GM19452 (cell line): ENCODE results near the gene EHF.

Experiments
- ATAC-seq: cut with Tn5 transposase; IDR thresholded peaks from one replicate; pipeline ENCODE4 v1.9.1; 2021; ENCODE audit not compliant: unreplicated experiment

Gene EHF

GRCh38 chr11:34623463-34623862, 2.6 kb downstream of the EHF start:
- no peak for ATAC-seq

- peak; percentile 69 for ATAC-seq
Observed at GRCh38 chr11:34624069-34624468, 3.2 kb downstream of the EHF start.

- ATAC-seq: no peak
Observed at GRCh38 chr11:34625576-34625975, 4.7 kb downstream of the EHF start.

- no peak for ATAC-seq
Observed at GRCh38 chr11:34626393-34626792, 5.5 kb downstream of the EHF start.

- ATAC-seq: no peak
Observed at GRCh38 chr11:34627197-34627596, 6.3 kb downstream of the EHF start.

GRCh38 chr11:34629711-34630110, 8.8 kb downstream of the EHF start:
- no peak for ATAC-seq

GRCh38 chr11:34630544-34630943, 9.7 kb downstream of the EHF start:
- ATAC-seq: no peak

GRCh38 chr11:34631297-34631696, 10.4 kb downstream of the EHF start:
- ATAC-seq: no peak

GRCh38 chr11:34631737-34632104, 10.8 kb downstream of the EHF start:
- no peak for ATAC-seq

- no peak for ATAC-seq
Observed at GRCh38 chr11:34632105-34632791, 11.4 kb downstream of the EHF start.

- ATAC-seq: no peak
Observed at GRCh38 chr11:34633640-34633989, 12.7 kb downstream of the EHF start.

- peak; percentile 88 for ATAC-seq
Observed at GRCh38 chr11:34633990-34634693, 13.2 kb downstream of the EHF start.

- ATAC-seq: no peak
Observed at GRCh38 chr11:34634694-34635062, 13.8 kb downstream of the EHF start.

GRCh38 chr11:34636127-34636526, 15.2 kb downstream of the EHF start:
- ATAC-seq: no peak

GRCh38 chr11:34637303-34637702, 16.4 kb downstream of the EHF start:
- no peak for ATAC-seq

- ATAC-seq: no peak
Observed at GRCh38 chr11:34638897-34639296, 18.0 kb downstream of the EHF start.

- ATAC-seq: no peak
Observed at GRCh38 chr11:34639545-34639944, 18.7 kb downstream of the EHF start.

- ATAC-seq: peak; percentile 81
Observed at GRCh38 chr11:34640050-34640923, 19.4 kb downstream of the EHF start.

GRCh38 chr11:34640924-34641275, 20.0 kb downstream of the EHF start:
- ATAC-seq: no peak

- ATAC-seq: no peak
Observed at GRCh38 chr11:34641456-34641855, 20.6 kb downstream of the EHF start.

GRCh38 chr11:34642001-34642554, 21.2 kb downstream of the EHF start:
- ATAC-seq: no peak

- no peak for ATAC-seq
Observed at GRCh38 chr11:34642873-34643272, 22.0 kb downstream of the EHF start.
